ENCODE data around the gene CACNB1.

The CACNB1 gene

DNA sequence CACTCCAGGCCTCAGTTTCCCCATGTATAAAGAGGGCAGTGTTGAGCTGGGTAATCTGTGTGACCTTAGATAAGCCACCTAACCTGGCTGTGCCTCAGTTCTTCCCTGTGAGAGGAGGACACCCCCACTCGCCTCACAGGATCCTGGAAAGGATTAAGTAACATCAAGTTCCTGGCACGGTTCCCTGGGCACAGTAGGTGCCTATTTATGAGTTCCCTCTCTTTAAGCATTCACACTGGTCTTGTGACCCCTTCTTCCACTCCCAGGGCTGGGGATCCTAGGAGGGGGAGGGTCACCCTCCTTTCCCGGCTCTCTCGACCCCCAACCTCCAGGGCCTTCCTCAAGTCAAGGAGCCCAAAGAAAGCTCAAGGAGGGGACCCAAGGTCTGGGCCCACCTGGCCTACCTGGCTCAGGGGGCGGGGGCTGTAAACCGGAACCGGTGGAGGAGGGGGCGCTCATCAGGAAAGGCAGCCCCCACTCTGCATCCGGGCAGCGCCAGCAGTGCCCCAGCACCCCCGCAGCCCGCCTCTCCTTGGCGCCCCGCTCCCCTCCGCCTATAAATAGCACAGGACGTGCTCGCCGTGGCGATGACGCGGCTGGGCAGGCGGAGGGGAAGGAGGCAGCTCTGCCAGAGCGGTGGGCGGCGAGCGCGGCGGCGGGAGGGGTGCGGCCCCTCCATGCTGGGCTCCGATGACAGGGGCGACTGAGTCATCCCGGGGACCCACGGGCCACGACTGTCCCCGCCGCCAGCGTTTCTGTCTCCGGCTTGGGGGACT, 12.0 kb upstream of the CACNB1 start:
- ChIA-PET POLR2A (interaction anchor here (1.8 to 5.4 kb wide), 3 partner anchors 10 to 36 kb away, joined by 5 to 72 read pairs (median 22); partner anchors contain the start of gene RPL19), CTCF (interaction anchor here (0.7 to 18.9 kb wide), 9 partner anchors 10 to 425 kb away, joined by 3 to 733 read pairs (median 4); partner anchors contain the start of gene RPL19)
- Histone ChIP-seq H3K27ac (ENCODE audit: extremely low read depth, low read depth, low read length) (peak overlapping the region; percentile 28; the same call in 1 of the 2 replicates), H3K36me3 (ENCODE audit: control insufficient read depth in 2 of 2, insufficient read depth in 1 of 2, low read length in 2 of 2) (peaks cover 5 to 8% of the 10 kb centered on the region in 2 experiments; a peak in 2 of 3 replicates), H3K9me3 (ENCODE audit: control insufficient read depth, insufficient read depth, low read depth, low read length) (no peaks in the 10 kb centered on the region), H3K4me3 (ENCODE audit: low read depth, low read length) (peak overlapping the region; percentile 13), H3K4me1 (ENCODE audit: control insufficient read depth, insufficient read depth, low read length) (peaks cover 16% of the 10 kb centered on the region)
- TF ChIP-seq ZNF23 (tag by site-specific recombination; IDR thresholded peaks at IDR 0.05; ENCODE audit: borderline replicate concordance) (no peak), SETDB1 (IDR thresholded peaks at IDR 0.05; ENCODE audit: insufficient read length, low read length) (no peak), WT1 (tag by site-specific recombination; IDR thresholded peaks at IDR 0.05) (no peak), ZBTB20 (tag by site-specific recombination; IDR thresholded peaks at IDR 0.05) (no peak; the same call in 1 of the 2 replicates), ZNF514 (tag by site-specific recombination; IDR thresholded peaks at IDR 0.05) (no peak), FEZF1 (tag by site-specific recombination; IDR thresholded peaks at IDR 0.05) (peak; percentile 20; the same call in 1 of the 2 replicates), ZFP69B (tag by site-specific recombination; IDR thresholded peaks at IDR 0.05) (peak; percentile 76), ZNF596 (tag by site-specific recombination; IDR thresholded peaks at IDR 0.05) (no peak), ZNF501 (tag by site-specific recombination; IDR thresholded peaks at IDR 0.05) (peak; percentile 48; the same call in 1 of the 2 replicates), ZNF623 (tag by site-specific recombination; IDR thresholded peaks at IDR 0.05) (no peak), ZNF610 (tag by site-specific recombination; IDR thresholded peaks at IDR 0.05; ENCODE audit: borderline replicate concordance) (no peak), ZNF133 (tag by site-specific recombination; IDR thresholded peaks at IDR 0.05) (no peak), HOXC10 (CRISPR knock-in tag; IDR thresholded peaks at IDR 0.05) (no peak), SP7 (tag by site-specific recombination; IDR thresholded peaks at IDR 0.05) (peak; percentile 57), ZNF629 (tag by site-specific recombination; IDR thresholded peaks at IDR 0.05) (peak; percentile 40), ZNF624 (tag by site-specific recombination; IDR thresholded peaks at IDR 0.05) (no peak), ZNF341 (tag by site-specific recombination; IDR thresholded peaks at IDR 0.05; ENCODE audit: low read depth) (0 out of 2 replicates have a peak, but pooled peaks have one; percentile 7), ZSCAN16 (tag by site-specific recombination; IDR thresholded peaks at IDR 0.05) (no peak), ZNF37A (tag by site-specific recombination; IDR thresholded peaks at IDR 0.05) (no peak), ZEB2 (tag by site-specific recombination; IDR thresholded peaks at IDR 0.05) (peak; percentile 62; the same call in 1 of the 2 replicates), ZNF416 (tag by site-specific recombination; IDR thresholded peaks at IDR 0.05) (no peak), ZNF391 (tag by site-specific recombination; IDR thresholded peaks at IDR 0.05; ENCODE audit: borderline replicate concordance, low read depth) (no peak), ZBTB48 (tag by site-specific recombination; IDR thresholded peaks at IDR 0.05) (no peak), SCRT1 (tag by site-specific recombination; IDR thresholded peaks at IDR 0.05; ENCODE audit: borderline replicate concordance) (no peak), ZNF335 (tag by site-specific recombination; conservative IDR thresholded peaks at IDR 0.05) (peak; percentile 67; the same call in 1 of the 2 replicates), ZNF510 (tag by site-specific recombination; IDR thresholded peaks at IDR 0.05; ENCODE audit: insufficient replicate concordance) (no peak), ZNF792 (tag by site-specific recombination; IDR thresholded peaks at IDR 0.05) (no peak)
- TF ChIP-seq, protein P1, sequence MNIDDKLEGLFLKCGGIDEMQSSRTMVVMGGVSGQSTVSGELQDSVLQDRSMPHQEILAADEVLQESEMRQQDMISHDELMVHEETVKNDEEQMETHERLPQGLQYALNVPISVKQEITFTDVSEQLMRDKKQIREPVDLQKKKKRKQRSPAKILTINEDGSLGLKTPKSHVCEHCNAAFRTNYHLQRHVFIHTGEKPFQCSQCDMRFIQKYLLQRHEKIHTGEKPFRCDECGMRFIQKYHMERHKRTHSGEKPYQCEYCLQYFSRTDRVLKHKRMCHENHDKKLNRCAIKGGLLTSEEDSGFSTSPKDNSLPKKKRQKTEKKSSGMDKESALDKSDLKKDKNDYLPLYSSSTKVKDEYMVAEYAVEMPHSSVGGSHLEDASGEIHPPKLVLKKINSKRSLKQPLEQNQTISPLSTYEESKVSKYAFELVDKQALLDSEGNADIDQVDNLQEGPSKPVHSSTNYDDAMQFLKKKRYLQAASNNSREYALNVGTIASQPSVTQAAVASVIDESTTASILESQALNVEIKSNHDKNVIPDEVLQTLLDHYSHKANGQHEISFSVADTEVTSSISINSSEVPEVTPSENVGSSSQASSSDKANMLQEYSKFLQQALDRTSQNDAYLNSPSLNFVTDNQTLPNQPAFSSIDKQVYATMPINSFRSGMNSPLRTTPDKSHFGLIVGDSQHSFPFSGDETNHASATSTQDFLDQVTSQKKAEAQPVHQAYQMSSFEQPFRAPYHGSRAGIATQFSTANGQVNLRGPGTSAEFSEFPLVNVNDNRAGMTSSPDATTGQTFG (tag by site-specific recombination; IDR thresholded peaks at IDR 0.05; ENCODE audit: borderline replicate concordance): no peak
- TF ChIP-seq, protein P2, sequence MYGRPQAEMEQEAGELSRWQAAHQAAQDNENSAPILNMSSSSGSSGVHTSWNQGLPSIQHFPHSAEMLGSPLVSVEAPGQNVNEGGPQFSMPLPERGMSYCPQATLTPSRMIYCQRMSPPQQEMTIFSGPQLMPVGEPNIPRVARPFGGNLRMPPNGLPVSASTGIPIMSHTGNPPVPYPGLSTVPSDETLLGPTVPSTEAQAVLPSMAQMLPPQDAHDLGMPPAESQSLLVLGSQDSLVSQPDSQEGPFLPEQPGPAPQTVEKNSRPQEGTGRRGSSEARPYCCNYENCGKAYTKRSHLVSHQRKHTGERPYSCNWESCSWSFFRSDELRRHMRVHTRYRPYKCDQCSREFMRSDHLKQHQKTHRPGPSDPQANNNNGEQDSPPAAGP (tag by site-specific recombination; IDR thresholded peaks at IDR 0.05): no peak; the same call in 1 of the 2 replicates
- TF ChIP-seq, protein P3, sequence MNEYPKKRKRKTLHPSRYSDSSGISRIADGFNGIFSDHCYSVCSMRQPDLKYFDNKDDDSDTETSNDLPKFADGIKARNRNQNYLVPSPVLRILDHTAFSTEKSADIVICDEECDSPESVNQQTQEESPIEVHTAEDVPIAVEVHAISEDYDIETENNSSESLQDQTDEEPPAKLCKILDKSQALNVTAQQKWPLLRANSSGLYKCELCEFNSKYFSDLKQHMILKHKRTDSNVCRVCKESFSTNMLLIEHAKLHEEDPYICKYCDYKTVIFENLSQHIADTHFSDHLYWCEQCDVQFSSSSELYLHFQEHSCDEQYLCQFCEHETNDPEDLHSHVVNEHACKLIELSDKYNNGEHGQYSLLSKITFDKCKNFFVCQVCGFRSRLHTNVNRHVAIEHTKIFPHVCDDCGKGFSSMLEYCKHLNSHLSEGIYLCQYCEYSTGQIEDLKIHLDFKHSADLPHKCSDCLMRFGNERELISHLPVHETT (tag by site-specific recombination; IDR thresholded peaks at IDR 0.05): no peak
- TF ChIP-seq, protein P4, sequence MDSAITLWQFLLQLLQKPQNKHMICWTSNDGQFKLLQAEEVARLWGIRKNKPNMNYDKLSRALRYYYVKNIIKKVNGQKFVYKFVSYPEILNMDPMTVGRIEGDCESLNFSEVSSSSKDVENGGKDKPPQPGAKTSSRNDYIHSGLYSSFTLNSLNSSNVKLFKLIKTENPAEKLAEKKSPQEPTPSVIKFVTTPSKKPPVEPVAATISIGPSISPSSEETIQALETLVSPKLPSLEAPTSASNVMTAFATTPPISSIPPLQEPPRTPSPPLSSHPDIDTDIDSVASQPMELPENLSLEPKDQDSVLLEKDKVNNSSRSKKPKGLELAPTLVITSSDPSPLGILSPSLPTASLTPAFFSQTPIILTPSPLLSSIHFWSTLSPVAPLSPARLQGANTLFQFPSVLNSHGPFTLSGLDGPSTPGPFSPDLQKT (IDR thresholded peaks at IDR 0.05; ENCODE audit: borderline replicate concordance, low read depth, low read length): no peak
- TF ChIP-seq, protein P5, sequence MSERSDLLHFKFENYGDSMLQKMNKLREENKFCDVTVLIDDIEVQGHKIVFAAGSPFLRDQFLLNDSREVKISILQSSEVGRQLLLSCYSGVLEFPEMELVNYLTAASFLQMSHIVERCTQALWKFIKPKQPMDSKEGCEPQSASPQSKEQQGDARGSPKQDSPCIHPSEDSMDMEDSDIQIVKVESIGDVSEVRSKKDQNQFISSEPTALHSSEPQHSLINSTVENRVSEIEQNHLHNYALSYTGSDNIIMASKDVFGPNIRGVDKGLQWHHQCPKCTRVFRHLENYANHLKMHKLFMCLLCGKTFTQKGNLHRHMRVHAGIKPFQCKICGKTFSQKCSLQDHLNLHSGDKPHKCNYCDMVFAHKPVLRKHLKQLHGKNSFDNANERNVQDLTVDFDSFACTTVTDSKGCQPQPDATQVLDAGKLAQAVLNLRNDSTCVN (tag by site-specific recombination; optimal IDR thresholded peaks at IDR 0.05): peak; percentile 38

Measured in HEK293 (cell line).